GM12878 (cell line): ENCODE measurements around the gene KIAA1671. TPM values are rescaled to one million over a fixed set of nuclear protein-coding genes. Genes with fewer than 3 reads are reported as not detected.

Experiments
- ATAC-seq: fragments of 200-7000 bp; cut with Tn5 transposase; 3 replicates; pipeline ENCODE4 v1.9.1; 2020; ENCODE audit warnings: mild to moderate bottlenecking, moderate library complexity
- BruUV-seq: library from RNA; stranded (reverse); fragments of 400-500 nt; replicated peaks from 2 replicates; lab custom pipeline; 2021; lab: Mats Ljungman, UMichigan
- CTCF ChIA-PET: fragments of 300-600 bp; sonication (Branson Sonifier 250); formaldehyde crosslinking; extraction: SDS; loops from one replicate; lab custom pipeline; 2021; ENCODE audit warnings: inconsistent platforms; lab: Yijun Ruan, JAX
- POLR2A ChIA-PET: fragments of 350-600 bp; formaldehyde crosslinking; extraction: SDS; loops from one replicate; lab custom pipeline; 2021; ENCODE audit warnings: inconsistent platforms; lab: Charles Lee
- RAD21 ChIA-PET: fragments of 300-600 bp; sonication (Branson Sonifier 250); formaldehyde crosslinking; loops from one replicate; lab custom pipeline; 2023; ENCODE audit warnings: antibody characterized with exemption; ENCODE audit not compliant: unreplicated experiment; lab: Charles Lee
- SMC1A ChIA-PET: fragments of 300-600 bp; sonication (Branson Sonifier 250); formaldehyde crosslinking; loops from one replicate; lab custom pipeline; 2023; ENCODE audit not compliant: unreplicated experiment, uncharacterized antibody; lab: Charles Lee
- DNase-seq: peaks from one replicate; pipeline ENCODE4 v3.0.0-alpha.2; 2011; ENCODE audit warnings: low read depth, low spot score
- FAIRE-seq: peaks from 3 replicates; lab custom pipeline; 2011; peaks lifted over from hg19 to GRCh38; lab: Jason Lieb, UNC
- H2AFZ ChIP-seq: 2 replicates; pipeline ENCODE4 v1.6.0; 2011; ENCODE audit warnings: low read depth, low read length, control low read depth; ENCODE audit not compliant: control insufficient read depth
- H3K27ac ChIP-seq: 2 replicates; pipeline ENCODE4 v1.5.1; 2011; ENCODE audit warnings: control low read depth; ENCODE audit not compliant: control insufficient read depth, insufficient read depth
- H3K27me3 ChIP-seq, 2 experiments: replicated peaks in 1 of 2; 2 replicates each; pipeline versions ENCODE4 v1.6.0 to v1.6.1; 2011; ENCODE audit warnings: low read length in 1 of 2; ENCODE audit not compliant: control insufficient read depth in 2 of 2, insufficient read depth in 2 of 2
- H3K36me3 ChIP-seq, 2 experiments: 2 replicates each; pipeline ENCODE4 v1.5.1; 2011; ENCODE audit warnings: low read length in 1 of 2; ENCODE audit not compliant: control insufficient read depth in 2 of 2, insufficient read depth in 2 of 2
- H3K4me1 ChIP-seq: 2 replicates; pipeline ENCODE4 v1.6.1; 2011; ENCODE audit warnings: mild to moderate bottlenecking, low read length, moderate library complexity, mixed read lengths; ENCODE audit not compliant: control insufficient read depth, insufficient read depth
- H3K4me2 ChIP-seq: 2 replicates; pipeline ENCODE4 v1.6.0; 2011; ENCODE audit warnings: control low read depth; ENCODE audit not compliant: control insufficient read depth, insufficient read depth
- H3K4me3 ChIP-seq: fragments of 200-600 bp; sonication (generic); 2 replicates; pipeline ENCODE4 v1.5.1; 2016
- H3K79me2 ChIP-seq: 2 replicates; pipeline ENCODE4 v1.6.0; 2011; ENCODE audit warnings: low read length; ENCODE audit not compliant: control insufficient read depth, insufficient read depth
- H3K9ac ChIP-seq: 2 replicates; pipeline ENCODE4 v1.8.0; 2011; ENCODE audit warnings: low read length, control low read depth, mixed read lengths; ENCODE audit not compliant: control insufficient read depth, insufficient read depth
- H3K9me3 ChIP-seq: replicated peaks from 3 replicates; pipeline ENCODE4 v1.5.1; 2011; ENCODE audit warnings: mild to moderate bottlenecking, low read length; ENCODE audit not compliant: control insufficient read depth, insufficient read depth
- H4K20me1 ChIP-seq: 2 replicates; pipeline ENCODE4 v1.6.0; 2011; ENCODE audit not compliant: control insufficient read depth, insufficient read depth
- BMI1 ChIP-seq: fragments of 450-650 bp; IDR thresholded peaks from 2 replicates; pipeline ENCODE4 v1.6.1; 2016; ENCODE audit warnings: mild to moderate bottlenecking, moderate library complexity, borderline replicate concordance
- CBX3 ChIP-seq: fragments of 200-600 bp; sonication (generic); IDR thresholded peaks from 2 replicates; pipeline ENCODE4 v1.6.1; 2016; ENCODE audit warnings: low read depth, borderline replicate concordance
- CEBPB ChIP-seq, 2 experiments: fragments of 150-350 bp in 1 of 2; IDR thresholded peaks; 2 replicates each; pipeline ENCODE4 v1.6.1; 2012 to 2014; ENCODE audit warnings: low read depth in 2 of 2, low read length in 2 of 2, borderline replicate concordance in 1 of 2, inconsistent platforms in 1 of 2
- FOS ChIP-seq: IDR thresholded peaks from 3 replicates; pipeline ENCODE4 v1.6.1; 2011; ENCODE audit warnings: borderline replicate concordance; ENCODE audit not compliant: insufficient read length; ENCODE audit errors: extremely low read depth
- JUNB ChIP-seq: IDR thresholded peaks from 2 replicates; pipeline ENCODE4 v1.6.1; 2016; ENCODE audit warnings: antibody characterized with exemption, mild to moderate bottlenecking
- MEF2B ChIP-seq: fragments of 450-650 bp; IDR thresholded peaks from 2 replicates; pipeline ENCODE4 v1.6.1; 2018; ENCODE audit warnings: mild to moderate bottlenecking, moderate library complexity; ENCODE audit not compliant: partially characterized antibody, poor library complexity, severe bottlenecking
- NKRF ChIP-seq: fragments of 450-650 bp; conservative IDR thresholded peaks from 2 replicates; pipeline ENCODE4 v1.6.1; 2017; ENCODE audit warnings: mild to moderate bottlenecking, moderate library complexity
- NR2F1 ChIP-seq: fragments of 450-650 bp; conservative IDR thresholded peaks from 2 replicates; pipeline ENCODE4 v1.6.1; 2017; ENCODE audit warnings: mild to moderate bottlenecking
- PAX5 ChIP-seq: IDR thresholded peaks from 2 replicates; pipeline ENCODE4 v1.6.1; 2011; ENCODE audit warnings: low read depth, low read length, borderline replicate concordance
- POLR2AphosphoS5 ChIP-seq: IDR thresholded peaks from 2 replicates; pipeline ENCODE4 v1.6.1; 2011; ENCODE audit warnings: mild to moderate bottlenecking, low read length, inconsistent platforms
- RBBP5 ChIP-seq: fragments of 200-600 bp; sonication (generic); conservative IDR thresholded peaks from 2 replicates; pipeline ENCODE4 v1.6.1; 2016
- TARDBP ChIP-seq: IDR thresholded peaks from 2 replicates; pipeline ENCODE4 v1.6.1; 2016; ENCODE audit warnings: borderline replicate concordance
- WGBS: methylation state at CpG from one replicate; pipeline ENCODE4 v1.1.6; 2016; ENCODE audit warnings: low lambda C conversion rate; ENCODE audit not compliant: insufficient replicate concordance, insufficient coverage; ENCODE audit errors: missing lambda C conversion rate; 5-methylcytosine and 5-hydroxymethylcytosine counted together
- in situ Hi-C: fragments of 300-500 bp; cut with MboI; formaldehyde crosslinking; loops from 9 replicates; pipeline ENCODE4 v1.14.3; 2018; ENCODE audit warnings: mixed read lengths
- intact Hi-C: fragments of 100-400 bp; cut with micrococcal nuclease; formaldehyde crosslinking; loops from one replicate; pipeline ENCODE4 v1.14.2; 2022; ENCODE audit not compliant: unreplicated experiment
- polyA plus RNA-seq, 11 experiments: library from polyadenylated mRNA; depleted of rRNA in 4 of 11; unstranded in 6 of 11; stranded (reverse) in 5 of 11; fragments of >200 nt; fragmentation: Nextera tagmentation in 4 of 11; fragmentation: Illumina TruSeq in 1 of 11; extraction: Ambion mirVana in 4 of 11; extraction: Trizol in 1 of 11; gene quantifications; 1 replicate in 1 of 11; 2 replicates in 10 of 11; pipeline versions ENCODE4 v1.2.1 to v1.2.3, GENCODE V29; 2011 to 2016; ENCODE audit warnings: inconsistent platforms in 2 of 11, missing spikeins in 2 of 11, low read depth in 1 of 11
- total RNA-seq, 4 experiments: library from RNA; depleted of rRNA in 3 of 4; stranded (reverse); fragments of >200 nt in 3 of 4; fragmentation: Illumina TruSeq in 1 of 4; extraction: Trizol in 1 of 4; gene quantifications; 2 replicates each; pipeline versions ENCODE4 v1.2.1 to v1.2.3, GENCODE V29; 2013 to 2021
- TF ChIP-seq, protein P1 (sequence below): fragments of 450-650 bp; IDR thresholded peaks from 2 replicates; pipeline ENCODE4 v1.6.1; 2017; ENCODE audit warnings: antibody characterized with exemption, mild to moderate bottlenecking, moderate library complexity

Gene KIAA1671
- total and polyA plus RNA-seq, 10 of the 15 experiments (the other 5 are each of a cell fraction or from before 2014, with no cell fraction given), result 0.05 to 2.7 (median 0.33) TPM

- FAIRE-seq (no peak), DNase-seq (no peak), ATAC-seq (no peak)
- SMC1A ChIA-PET, result no interaction called here
- whole genome bisulfite sequencing, result 39% methylated on average over 11 of the region's 11 CpGs
- no peaks in the 10 kb centered on the region for H3K27me3 ChIP-seq
- H3K36me3 ChIP-seq, result no peaks in the 10 kb centered on the region
- H3K9me3 ChIP-seq, result no peaks in the 10 kb centered on the region
- in situ Hi-C loops, result no loop called here
- intact Hi-C loops, result no loop called here
- no peaks in the 10 kb centered on the region for H3K79me2 ChIP-seq
- H3K9ac ChIP-seq, result no peak overlapping the region
- POLR2A ChIA-PET, result no interaction called here
- no peak overlapping the region for H3K27ac ChIP-seq
- no peak for TF ChIP-seq FOS
- no peak for TF ChIP-seq NR2F1
- no TSS peak for BruUV-seq
- H2AFZ ChIP-seq, result no peak overlapping the region
- no peak overlapping the region for H3K4me3 ChIP-seq
- CTCF ChIA-PET, result no interaction called here
- RAD21 ChIA-PET, result no interaction called here
- H4K20me1 ChIP-seq, result no peaks in the 10 kb centered on the region
- no peak overlapping the region for H3K4me2 ChIP-seq
- no peaks in the 10 kb centered on the region for H3K4me1 ChIP-seq
These were observed 23.4 kb downstream of the KIAA1671 start for GRCh38 chr22:24975813-24976341.

DNA sequence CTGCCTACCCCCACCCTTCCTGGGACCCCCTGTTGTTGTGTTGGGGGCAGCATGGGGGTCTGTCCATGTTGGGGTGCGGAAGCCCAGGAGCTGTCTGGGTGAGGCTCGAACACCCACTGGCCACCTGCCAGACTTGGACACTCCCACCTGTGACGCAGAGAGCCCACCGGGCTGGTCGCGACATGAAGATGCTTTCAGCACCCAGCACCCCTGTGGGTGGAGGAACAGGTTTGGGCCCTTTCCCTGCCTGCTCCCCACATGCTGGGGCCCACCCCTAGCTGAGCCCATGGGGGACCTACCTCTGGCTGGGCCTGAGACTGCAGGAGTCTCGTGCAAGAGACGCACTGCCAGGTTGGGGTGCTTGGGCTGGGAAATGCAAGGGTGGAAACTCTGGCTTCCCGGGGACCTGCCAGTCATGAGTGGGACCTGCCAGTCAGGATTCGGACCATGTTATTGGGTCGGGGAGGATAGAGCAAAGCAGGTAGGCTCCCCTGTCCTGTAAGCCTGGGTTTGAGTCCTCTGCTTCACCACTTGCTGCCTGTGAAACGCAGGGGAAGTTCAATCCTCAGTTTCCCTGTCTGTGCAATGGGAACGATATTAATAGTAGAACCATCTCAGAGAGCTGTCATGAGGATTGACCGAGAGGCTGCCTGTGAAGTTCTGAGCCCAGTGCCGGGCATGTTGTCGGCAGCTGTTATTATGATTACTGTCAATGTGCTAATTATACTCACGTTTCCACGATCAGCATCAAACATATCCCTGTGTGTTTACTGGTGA lies 24.1 kb downstream of the KIAA1671 start:
- no peak for FAIRE-seq
- ChIA-PET CTCF (no interaction called here), POLR2A (no interaction called here), RAD21 (no interaction called here), SMC1A (no interaction called here)
- Histone ChIP-seq H4K20me1 (no peaks in the 10 kb centered on the region), H3K4me2 (no peak overlapping the region), H3K79me2 (no peaks in the 10 kb centered on the region), H3K9ac (no peak overlapping the region), H3K36me3 (no peaks in the 10 kb centered on the region), H2AFZ (no peak overlapping the region), H3K27ac (no peak overlapping the region), H3K27me3 (no peaks in the 10 kb centered on the region), H3K4me3 (no peak overlapping the region), H3K9me3 (no peaks in the 10 kb centered on the region), H3K4me1 (no peaks in the 10 kb centered on the region)
- BruUV-seq, result no TSS peak
- intact Hi-C loops (no loop called here), in situ Hi-C loops (no loop called here)
- 31% methylated on average over 15 of the region's 18 CpGs for WGBS
- ATAC-seq, result no peak
- no peak for DNase-seq
- TF ChIP-seq CBX3 (no peak), PAX5 (no peak), RBBP5 (no peak), NKRF (no peak), MEF2B (no peak), BMI1 (no peak), JUNB (no peak), CEBPB (IDR thresholded peaks at IDR 0.05; ENCODE audit: borderline replicate concordance in 1 of 2, low read depth in 2 of 2, low read length in 2 of 2) (no peak), TARDBP (no peak), POLR2AphosphoS5 (no peak)
- TF ChIP-seq, protein P1, sequence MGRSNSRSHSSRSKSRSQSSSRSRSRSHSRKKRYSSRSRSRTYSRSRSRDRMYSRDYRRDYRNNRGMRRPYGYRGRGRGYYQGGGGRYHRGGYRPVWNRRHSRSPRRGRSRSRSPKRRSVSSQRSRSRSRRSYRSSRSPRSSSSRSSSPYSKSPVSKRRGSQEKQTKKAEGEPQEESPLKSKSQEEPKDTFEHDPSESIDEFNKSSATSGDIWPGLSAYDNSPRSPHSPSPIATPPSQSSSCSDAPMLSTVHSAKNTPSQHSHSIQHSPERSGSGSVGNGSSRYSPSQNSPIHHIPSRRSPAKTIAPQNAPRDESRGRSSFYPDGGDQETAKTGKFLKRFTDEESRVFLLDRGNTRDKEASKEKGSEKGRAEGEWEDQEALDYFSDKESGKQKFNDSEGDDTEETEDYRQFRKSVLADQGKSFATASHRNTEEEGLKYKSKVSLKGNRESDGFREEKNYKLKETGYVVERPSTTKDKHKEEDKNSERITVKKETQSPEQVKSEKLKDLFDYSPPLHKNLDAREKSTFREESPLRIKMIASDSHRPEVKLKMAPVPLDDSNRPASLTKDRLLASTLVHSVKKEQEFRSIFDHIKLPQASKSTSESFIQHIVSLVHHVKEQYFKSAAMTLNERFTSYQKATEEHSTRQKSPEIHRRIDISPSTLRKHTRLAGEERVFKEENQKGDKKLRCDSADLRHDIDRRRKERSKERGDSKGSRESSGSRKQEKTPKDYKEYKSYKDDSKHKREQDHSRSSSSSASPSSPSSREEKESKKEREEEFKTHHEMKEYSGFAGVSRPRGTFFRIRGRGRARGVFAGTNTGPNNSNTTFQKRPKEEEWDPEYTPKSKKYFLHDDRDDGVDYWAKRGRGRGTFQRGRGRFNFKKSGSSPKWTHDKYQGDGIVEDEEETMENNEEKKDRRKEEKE, result no peak
